Right kidney (tissue), 1 donor: ENCODE data around the gene QKI.
"Not testable (repeated sequence)": the region's sequence is repeated elsewhere in the genome, so short reads cannot be mapped to it uniquely, and the experiment has no call there.

ENCODE experiments used
- DNase-seq: peaks from one replicate; pipeline ENCODE4 v3.0.0-alpha.2; 2016

Gene QKI

GRCh38 chr6:163438940-163439335 lies 24.4 kb downstream of the QKI start:
- no peak for DNase-seq

GRCh38 chr6:163439390-163439789 lies 24.9 kb downstream of the QKI start:
- DNase-seq: not testable (repeated sequence)

GRCh38 chr6:163439997-163440396 lies 25.5 kb downstream of the QKI start:
- DNase-seq: no peak

GRCh38 chr6:163442336-163442735 lies 27.8 kb downstream of the QKI start:
- DNase-seq: no peak

- no peak for DNase-seq
Measured at GRCh38 chr6:163444077-163444476, 29.6 kb downstream of the QKI start.

GRCh38 chr6:163446549-163446948 lies 32.0 kb downstream of the QKI start:
- DNase-seq: no peak

- no peak for DNase-seq
Measured at GRCh38 chr6:163449076-163449475, 34.6 kb downstream of the QKI start.

GRCh38 chr6:163454425-163454824 lies 39.9 kb downstream of the QKI start:
- no peak for DNase-seq

GRCh38 chr6:163455552-163455951 lies 41.0 kb downstream of the QKI start:
- DNase-seq: no peak

GRCh38 chr6:163457637-163458561 lies 43.4 kb downstream of the QKI start:
- DNase-seq: no peak

GRCh38 chr6:163459007-163459406 lies 44.5 kb downstream of the QKI start:
- no peak for DNase-seq

- no peak for DNase-seq
Measured at GRCh38 chr6:163459536-163459935, 45.0 kb downstream of the QKI start.

GRCh38 chr6:163460307-163460782 lies 45.8 kb downstream of the QKI start:
- DNase-seq: no peak

GRCh38 chr6:163461696-163462095 lies 47.2 kb downstream of the QKI start:
- no peak for DNase-seq

- DNase-seq: no peak
Measured at GRCh38 chr6:163463180-163463579, 48.7 kb downstream of the QKI start.

- DNase-seq: no peak
Measured at GRCh38 chr6:163463795-163464194, 49.3 kb downstream of the QKI start.

- no peak for DNase-seq
Measured at GRCh38 chr6:163466839-163467390, 52.4 kb downstream of the QKI start.

- no peak for DNase-seq
Measured at GRCh38 chr6:163468738-163469137, 54.2 kb downstream of the QKI start.

- no peak for DNase-seq
Measured at GRCh38 chr6:163469459-163469985, 55.0 kb downstream of the QKI start.

GRCh38 chr6:163470611-163471010 lies 56.1 kb downstream of the QKI start:
- DNase-seq: no peak

GRCh38 chr6:163474581-163474980 lies 60.1 kb downstream of the QKI start:
- no peak for DNase-seq

GRCh38 chr6:163476946-163477345 lies 62.4 kb downstream of the QKI start:
- DNase-seq: not testable (repeated sequence)

GRCh38 chr6:163483107-163483506 lies 68.6 kb downstream of the QKI start:
- no peak for DNase-seq
